Skin epidermis (tissue), 12 donors: Measurements from ENCODE around the gene CNNM3.

Experiments
- H3K27ac ChIP-seq, 21 experiments: fragments of 200-600 bp; sonication (generic) in 11 of 21; one replicate each; pipeline ENCODE4 v1.5.0; 2020; ENCODE audit warnings: mild to moderate bottlenecking in 3 of 21, inconsistent platforms in 2 of 21, moderate library complexity in 2 of 21
- H3K4me3 ChIP-seq, 7 experiments: fragments of 200-600 bp; sonication (generic) in 2 of 7; one replicate each; pipeline ENCODE4 v1.5.0; 2020; ENCODE audit warnings: inconsistent platforms in 2 of 7, mild to moderate bottlenecking in 2 of 7, moderate library complexity in 1 of 7

CNNM3 gene

GRCh38 chr2:96869822-96870625 is 54.0 kb downstream of the CNNM3 start, which contains the start of gene SEMA4C:
Gene SEMA4C (minus strand): TSS chr2:96870080. CDS start chr2:96867886, 2,194 bp downstream.
- Histone ChIP-seq H3K4me3 (peak within 1 kb of the TSS; percentile 58 to 96 (median 80)), H3K27ac (peak within 1 kb of the TSS; percentile 88 to 99 (median 97))

DNA sequence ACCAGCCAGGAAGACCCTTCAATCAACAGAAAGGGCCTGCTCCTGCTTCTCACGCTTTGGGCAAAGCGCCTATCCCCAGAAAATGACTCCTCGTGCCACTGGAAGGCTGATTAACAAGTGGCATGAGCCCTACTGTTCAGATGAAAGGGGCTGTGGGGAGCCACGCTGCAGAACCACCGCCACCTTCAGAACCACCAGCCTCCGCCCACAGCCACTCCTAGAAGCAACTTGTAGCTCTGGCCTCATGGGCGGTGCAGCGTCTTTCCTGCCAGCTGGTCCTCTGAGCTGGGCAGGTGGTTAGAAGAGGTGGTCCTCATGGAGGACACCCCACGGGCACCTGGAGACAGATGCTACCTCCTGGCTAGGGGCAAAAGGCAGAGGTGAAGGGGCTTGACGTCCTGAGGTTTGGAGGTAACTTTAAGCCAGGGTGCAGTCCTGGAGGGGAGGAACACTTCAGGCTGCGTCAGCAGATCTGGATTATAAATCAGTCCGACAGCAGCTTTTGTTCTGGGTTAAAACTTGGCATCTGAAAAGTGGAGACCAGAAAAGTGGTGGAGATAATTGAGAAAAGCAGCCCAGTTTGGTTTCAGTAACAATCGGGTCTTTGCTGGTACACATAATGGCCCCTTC is 54.7 kb downstream of the CNNM3 start:
- Histone ChIP-seq H3K4me3 (peak overlapping the region; percentile 58 to 96 (median 80)), H3K27ac (peak overlapping the region in 20 of 21 experiments; percentile 26 to 99 (median 97))

DNA sequence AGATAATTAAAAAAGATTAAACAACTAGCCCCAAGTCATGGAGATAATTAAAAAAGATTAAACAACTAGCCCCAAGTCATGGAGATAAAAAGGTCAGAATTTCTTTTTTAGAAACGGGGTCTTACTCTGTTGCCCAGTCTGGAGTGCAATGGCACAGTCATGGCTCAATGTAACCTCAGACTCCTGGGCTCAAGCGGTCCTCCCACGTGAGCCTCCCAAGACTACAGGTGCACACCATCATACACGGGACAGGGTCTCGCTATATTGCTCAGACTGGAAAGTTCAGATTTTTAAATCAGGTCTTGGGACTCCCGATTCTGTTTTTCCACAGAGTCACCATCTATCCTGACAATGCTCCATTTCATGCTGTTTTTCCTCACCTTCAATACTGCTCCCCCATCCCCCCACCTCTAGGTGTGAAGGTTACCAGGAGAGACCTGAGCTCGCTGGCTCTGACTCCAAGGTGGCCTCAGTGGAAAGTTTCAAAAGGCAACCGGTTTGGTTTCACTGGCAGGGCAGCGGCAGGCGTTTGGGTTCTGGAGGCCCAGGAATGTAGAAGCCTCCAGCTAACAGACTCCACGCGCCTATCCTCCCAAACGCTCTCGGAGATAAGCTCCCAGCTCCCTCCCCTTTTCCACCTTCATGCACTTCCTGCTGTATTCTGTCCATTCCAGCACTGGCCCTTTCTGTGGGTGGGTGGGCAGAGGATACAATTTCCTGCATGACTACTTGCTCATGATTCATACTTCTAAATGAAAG is 56.7 kb downstream of the CNNM3 start:
- Histone ChIP-seq H3K4me3 (no peak overlapping the region), H3K27ac (peak overlapping the region in 6 of 21 experiments; percentile 5 to 73 (median 20))

DNA sequence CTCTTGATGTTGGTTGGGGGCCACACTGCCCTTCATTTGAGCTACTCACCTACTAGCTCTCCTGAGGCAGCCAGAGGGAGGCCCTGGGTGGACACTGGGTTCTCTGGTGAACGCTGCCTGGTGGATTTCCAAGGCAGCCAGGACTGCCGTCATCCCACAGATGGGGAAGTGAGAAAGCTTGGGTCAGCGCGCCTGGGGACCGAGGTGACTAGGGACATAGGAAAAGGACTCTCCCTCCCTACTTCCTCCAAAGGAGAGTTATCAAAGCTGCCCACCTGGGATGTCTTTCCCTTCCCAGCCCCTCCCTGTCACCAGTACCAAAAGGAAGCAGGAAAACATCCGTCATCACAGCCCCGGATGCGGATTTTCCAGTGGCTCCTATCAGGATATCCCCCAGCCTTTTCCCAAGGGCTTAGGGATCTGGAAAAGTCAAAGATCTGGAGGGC is 57.6 kb downstream of the CNNM3 start:
- Histone ChIP-seq H3K4me3 (no peak overlapping the region), H3K27ac (peak overlapping the region in 11 of 21 experiments; percentile 5 to 73 (median 46))

GRCh38 chr2:96874198-96874831 is 58.2 kb downstream of the CNNM3 start:
- Histone ChIP-seq H3K4me3 (no peak overlapping the region), H3K27ac (peak overlapping the region in 10 of 21 experiments; percentile 6 to 73 (median 50))

DNA sequence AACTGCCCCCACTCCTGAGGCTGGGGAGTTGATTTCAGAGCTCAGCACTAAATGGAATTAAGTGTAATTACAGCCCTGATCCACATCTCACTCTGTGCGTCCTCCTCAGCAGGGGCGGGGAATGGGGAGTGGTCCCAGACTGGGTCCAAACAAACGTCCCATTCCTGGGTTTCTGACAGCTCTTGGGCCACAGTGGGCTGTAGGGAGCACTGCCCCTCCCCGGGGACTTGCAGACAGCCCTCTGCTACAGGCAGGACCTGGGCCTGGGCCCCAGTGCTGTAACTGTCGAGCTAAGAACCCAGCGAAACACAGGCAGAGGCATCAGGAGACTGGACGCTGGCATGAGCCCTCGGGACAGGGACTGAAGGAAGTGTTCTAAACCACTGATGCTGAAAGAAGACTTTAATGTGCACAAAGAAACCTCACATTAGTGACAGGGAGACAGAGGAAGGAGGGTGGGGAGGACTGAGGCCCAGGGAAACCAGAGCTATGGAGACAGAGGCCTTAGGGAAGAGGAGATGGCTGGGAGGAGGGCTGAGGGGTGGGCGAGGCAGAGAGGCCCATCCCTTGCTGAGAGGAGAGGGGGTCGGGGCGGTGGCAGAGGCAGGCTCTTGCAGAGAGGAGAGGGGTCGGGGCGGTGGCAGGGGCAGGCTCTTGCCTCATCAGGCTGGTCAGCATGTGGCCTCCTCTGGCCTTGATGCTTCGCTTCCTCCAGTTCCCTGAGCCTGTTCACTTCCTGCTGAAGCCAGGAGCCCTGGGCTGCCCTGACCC is 59.6 kb downstream of the CNNM3 start:
- H3K4me3 ChIP-seq: no peak overlapping the region
- peak overlapping the region in 9 of 21 experiments; percentile 2 to 73 (median 25) for H3K27ac ChIP-seq

DNA sequence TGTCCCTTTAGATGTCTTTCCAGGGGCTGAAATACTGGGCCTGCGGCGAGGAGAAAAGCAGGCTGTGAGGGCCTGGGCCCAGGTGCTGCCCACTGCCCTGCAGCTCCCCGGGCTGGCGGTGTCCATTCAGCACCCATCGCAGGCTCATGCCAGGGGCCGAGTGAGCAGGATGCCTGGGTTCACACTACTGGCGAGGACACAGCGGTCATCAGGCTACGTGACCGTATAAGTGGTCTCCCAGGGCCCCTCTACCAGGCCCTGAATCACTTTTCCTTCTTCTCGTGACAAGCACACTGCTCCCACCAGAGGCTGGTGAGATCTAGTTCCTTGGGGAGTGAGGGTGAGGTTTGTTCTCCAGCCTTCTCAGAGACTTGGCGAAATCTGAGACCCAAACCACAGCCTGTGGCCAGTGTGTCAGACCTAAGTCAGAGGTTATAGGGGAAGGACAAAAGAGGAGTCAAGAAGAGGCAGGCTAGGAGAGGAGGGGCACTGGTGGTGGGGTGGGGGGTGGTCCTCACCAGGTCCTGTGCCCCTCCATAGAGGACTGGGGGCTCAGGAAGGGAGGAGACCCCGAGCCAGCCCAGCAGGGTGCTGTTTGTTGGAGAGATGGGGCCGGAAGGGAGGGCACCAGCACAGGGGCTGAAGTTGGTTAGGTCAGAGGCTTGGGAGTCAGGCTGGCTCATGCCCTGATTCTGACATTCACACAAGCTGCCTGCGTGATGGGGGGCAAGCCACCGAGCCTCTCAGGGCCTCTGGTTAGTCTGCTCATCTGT is 60.4 kb downstream of the CNNM3 start:
- Histone ChIP-seq H3K27ac (peak overlapping the region in 9 of 21 experiments; percentile 3 to 55 (median 31)), H3K4me3 (no peak overlapping the region)

GRCh38 chr2:96877042-96877451 is 61.0 kb downstream of the CNNM3 start:
- peak overlapping the region in 1 of 21 experiments; percentile 55 for H3K27ac ChIP-seq

DNA sequence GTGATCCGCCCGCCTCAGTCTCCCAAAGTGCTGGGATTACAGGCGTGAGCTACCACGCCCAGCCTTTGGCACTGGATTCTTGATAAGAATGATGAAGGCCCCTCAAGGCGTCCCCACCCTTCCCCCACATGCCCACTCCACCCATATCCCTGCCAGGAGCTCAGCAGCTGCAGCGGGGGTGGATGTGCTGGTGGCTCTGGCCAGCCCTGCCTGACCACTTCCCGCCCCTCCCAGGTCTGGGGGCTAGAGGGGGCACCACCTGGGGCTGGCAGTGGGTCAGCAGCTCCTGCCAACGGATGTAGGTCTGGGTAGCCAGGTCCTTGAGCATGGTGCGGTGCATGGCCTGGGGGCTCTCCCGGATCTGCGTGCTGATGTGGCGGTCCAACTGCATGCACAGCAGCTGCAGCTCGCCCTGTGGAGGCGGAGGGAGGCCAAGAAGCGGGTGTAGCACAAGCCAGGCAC is 61.6 kb downstream of the CNNM3 start:
- H3K4me3 ChIP-seq: no peak overlapping the region
- H3K27ac ChIP-seq: no peak overlapping the region

More at GRCh38 chr2:96877042-96877451, 61.0 kb downstream of the CNNM3 start:
- no peak overlapping the region for H3K4me3 ChIP-seq

DNA sequence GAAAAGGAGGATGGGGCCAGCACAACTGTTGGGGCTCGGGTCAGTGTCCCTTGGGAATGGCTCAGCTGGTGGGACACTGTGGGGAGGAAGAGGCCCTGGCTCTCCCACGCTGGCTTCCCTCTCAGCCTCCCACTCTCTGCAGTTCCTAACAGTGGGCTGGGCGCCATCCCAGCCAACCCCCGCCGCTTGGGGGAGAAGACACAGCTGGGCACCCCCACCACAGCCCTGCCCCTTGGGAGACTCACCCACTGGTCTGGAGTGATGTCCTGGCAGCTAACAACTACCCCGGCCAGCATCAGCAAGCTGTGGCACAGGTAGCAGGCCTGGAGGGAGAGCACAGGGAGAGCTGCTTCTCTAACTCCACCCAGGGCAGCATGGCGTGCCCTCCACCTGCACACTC is 62.1 kb downstream of the CNNM3 start:
- Histone ChIP-seq H3K27ac (no peak overlapping the region), H3K4me3 (no peak overlapping the region)

- no peak overlapping the region for H3K27ac ChIP-seq
- no peak overlapping the region for H3K4me3 ChIP-seq
Measured at GRCh38 chr2:96878796-96879544, 62.9 kb downstream of the CNNM3 start.

DNA sequence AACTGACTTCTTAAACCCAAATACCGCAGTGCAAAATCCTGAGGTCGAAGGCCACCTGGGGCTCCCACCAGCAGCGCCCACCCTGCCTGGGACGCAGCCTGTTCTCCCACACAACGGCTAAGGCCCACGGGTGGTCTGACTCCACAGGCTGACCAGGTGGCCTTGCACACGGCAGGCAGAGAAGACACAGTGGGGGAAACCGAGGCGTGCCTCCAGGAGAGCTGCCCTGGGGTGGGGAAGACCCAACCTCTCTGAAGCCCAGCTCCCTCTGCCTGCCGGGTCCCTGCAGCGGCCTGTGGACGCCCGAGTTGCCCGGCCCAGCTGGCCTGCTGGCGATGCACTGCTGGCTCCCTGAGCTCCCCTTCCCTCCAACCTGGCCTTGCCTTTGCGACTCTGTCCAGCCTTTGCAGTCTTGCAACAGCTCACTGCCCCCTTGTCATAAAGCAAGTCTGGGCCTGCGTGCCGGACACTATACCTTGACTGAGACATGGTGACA is 63.5 kb downstream of the CNNM3 start:
- H3K27ac ChIP-seq: no peak overlapping the region
- H3K4me3 ChIP-seq: no peak overlapping the region

DNA sequence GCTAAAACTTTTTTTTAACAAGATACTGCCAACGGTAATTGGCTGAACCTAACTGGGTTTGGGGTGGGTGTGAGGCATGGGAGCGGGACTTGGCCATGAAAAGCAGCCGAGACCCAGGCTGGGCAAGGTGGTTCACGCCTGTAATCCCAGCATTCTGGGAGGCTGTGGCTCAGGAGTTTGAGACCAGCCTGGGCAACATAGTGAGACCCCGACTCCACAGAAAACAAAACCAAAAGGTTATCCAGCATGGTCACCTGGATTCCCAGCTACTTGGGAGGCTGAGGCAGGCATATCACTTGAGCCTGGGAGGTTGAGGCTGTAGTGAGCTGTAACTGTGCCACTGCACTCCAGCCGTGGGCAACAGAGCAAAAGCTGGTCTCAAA is 64.8 kb downstream of the CNNM3 start:
- H3K27ac ChIP-seq: peak overlapping the region in 4 of 21 experiments; percentile 32 to 72 (median 46)
- no peak overlapping the region for H3K4me3 ChIP-seq

DNA sequence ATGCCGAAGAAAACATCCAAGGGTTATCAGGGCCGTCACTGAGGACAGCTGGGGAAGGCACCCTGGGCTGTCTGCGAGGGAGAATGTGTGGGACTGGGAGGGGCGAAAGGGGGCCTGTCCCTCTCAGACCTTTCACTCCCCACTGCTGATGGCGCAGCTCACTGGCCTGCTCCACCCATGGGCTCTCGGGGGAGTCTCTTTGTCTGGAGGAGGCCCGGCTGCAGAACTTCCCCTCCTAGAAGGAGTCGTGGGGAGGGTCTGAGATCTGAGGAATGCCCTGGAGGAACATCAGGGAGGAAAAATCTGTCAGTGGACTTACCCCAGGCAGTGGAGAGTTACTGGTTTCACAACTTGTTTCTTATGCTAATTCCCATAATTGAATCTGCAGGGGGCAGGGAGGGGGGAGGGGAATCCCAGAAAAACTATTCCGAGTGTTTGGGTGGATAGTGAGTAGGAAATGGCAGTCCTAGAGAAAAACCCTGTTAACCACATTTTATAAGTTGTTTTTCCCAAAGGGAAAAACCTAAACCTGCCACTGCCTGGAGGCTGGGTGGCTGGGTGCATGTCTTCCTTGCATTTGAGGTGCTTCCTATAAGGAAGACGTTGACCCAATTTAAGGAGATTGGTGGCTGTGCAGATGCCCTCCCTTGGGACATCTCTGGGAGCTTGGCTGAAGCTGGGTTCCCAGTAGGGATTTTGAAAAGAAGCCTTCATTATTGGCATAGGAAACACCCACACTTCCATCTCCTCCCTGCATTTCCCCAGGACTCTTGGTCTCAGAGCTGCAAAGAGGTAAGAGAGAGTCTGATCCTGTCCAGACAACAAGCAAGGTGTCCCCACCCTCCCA is 65.5 kb downstream of the CNNM3 start:
- peak overlapping the region in 19 of 21 experiments; percentile 32 to 81 (median 62) for H3K27ac ChIP-seq
- no peak overlapping the region for H3K4me3 ChIP-seq

DNA sequence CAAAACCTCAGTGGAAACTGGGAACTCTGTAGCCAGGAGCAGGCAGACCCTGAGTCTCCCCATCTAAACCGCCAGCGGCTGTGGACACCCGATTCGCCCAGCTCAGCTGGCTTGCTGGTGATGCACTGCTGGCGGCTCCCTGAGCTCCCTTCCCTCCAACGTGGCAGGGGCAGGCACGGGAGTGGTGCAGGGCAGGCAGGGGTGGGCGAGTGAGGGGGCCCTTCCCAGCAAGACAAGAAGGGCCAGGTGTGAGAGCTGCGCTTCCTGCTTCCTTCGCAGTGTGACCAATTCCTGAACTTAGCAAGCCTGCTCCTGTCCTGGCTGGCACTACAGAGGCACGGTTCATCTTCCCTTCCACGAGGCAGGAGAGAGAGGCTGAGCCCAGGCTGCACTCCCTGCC is 66.2 kb downstream of the CNNM3 start:
- peak overlapping the region in 20 of 21 experiments; percentile 32 to 81 (median 60) for H3K27ac ChIP-seq
- H3K4me3 ChIP-seq: no peak overlapping the region

DNA sequence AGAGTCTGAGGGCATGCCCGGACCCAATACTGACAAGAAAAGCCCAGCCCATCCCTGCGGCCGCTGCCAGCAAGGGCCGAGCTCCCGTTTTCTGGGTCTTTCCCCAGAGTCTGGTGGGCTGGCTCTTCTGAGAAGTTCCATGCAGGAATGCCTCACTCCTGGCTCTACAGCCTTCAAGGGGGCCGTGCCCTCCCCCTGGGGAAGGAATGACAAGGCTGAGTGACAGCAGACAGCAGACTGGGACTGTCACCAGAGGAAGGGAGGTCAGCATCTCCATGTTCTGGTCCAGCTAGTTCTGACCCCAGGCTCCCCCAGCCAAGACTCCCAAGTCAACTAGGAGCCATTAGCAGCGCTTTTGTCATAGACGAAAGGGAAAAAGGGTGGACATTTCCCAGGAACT is 66.8 kb downstream of the CNNM3 start:
- Histone ChIP-seq H3K27ac (peak overlapping the region in 19 of 21 experiments; percentile 32 to 81 (median 62)), H3K4me3 (no peak overlapping the region)
